Colonic mucosa (tissue), 4 donors: ENCODE results near the gene ARFGEF3. TPM values are rescaled to one million over a fixed set of nuclear protein-coding genes. Genes with fewer than 3 reads are reported as not detected.

Experiments used
- DNase-seq: peaks from one replicate; pipeline ENCODE4 v3.0.0-alpha.2; 2020
- H3K27ac ChIP-seq: fragments of 200-600 bp; one replicate; pipeline ENCODE4 v1.8.0; 2021
- H3K27me3 ChIP-seq: fragments of 200-600 bp; one replicate; pipeline ENCODE4 v1.8.0; 2021
- H3K36me3 ChIP-seq: fragments of 200-600 bp; one replicate; pipeline ENCODE4 v1.8.0; 2021
- H3K4me1 ChIP-seq: fragments of 200-600 bp; one replicate; pipeline ENCODE4 v1.8.0; 2021; ENCODE audit warnings: mild to moderate bottlenecking
- H3K4me3 ChIP-seq: fragments of 200-600 bp; one replicate; pipeline ENCODE4 v1.8.0; 2021
- H3K9ac ChIP-seq, 2 donors: one replicate each; pipeline ENCODE4 v1.7.0; 2013; ENCODE audit warnings: control low read depth in 2 of 2, low read depth in 2 of 2, low read length in 2 of 2
- H3K9me3 ChIP-seq: fragments of 200-600 bp; one replicate; pipeline ENCODE4 v1.8.0; 2021
- CTCF ChIP-seq: fragments of 200-600 bp; IDR thresholded peaks from one replicate; pipeline ENCODE4 v1.8.0; 2022; ENCODE audit warnings: antibody characterized with exemption, mild to moderate bottlenecking
- intact Hi-C: fragments of 100-400 bp; cut with DNase I; formaldehyde crosslinking; loops from one replicate; pipeline ENCODE4 v1.14.1; 2022
- total RNA-seq, 2 donors: library from RNA; stranded (reverse); fragmentation: NEBNext Ultra II Directional in 1 of 2; extraction: Animal tissue kit (Norgen Biotek cat#: 25700) in 1 of 2; gene quantifications; one replicate each; pipeline ENCODE4 v1.2.1, GENCODE V29; 2021
- donor health status: healthy.
- donor health status: DM: no; HTN: no; CAD: no.
- donor health status: DM: no; HTN: no; CAD: no.

ARFGEF3 gene
- total RNA-seq, 2 donors from 2014 or later = 22.2 to 23.8 TPM

GRCh38 chr6:138255443-138255842, 93.7 kb downstream of the ARFGEF3 start:
- H3K9ac ChIP-seq = no peak overlapping the region
- intact Hi-C loops = no loop called here
- H3K4me1 ChIP-seq = no peaks in the 10 kb centered on the region
- DNase-seq = no peak
- no peaks in the 10 kb centered on the region for H3K9me3 ChIP-seq
- no peaks in the 10 kb centered on the region for H3K27me3 ChIP-seq
- no peak for TF ChIP-seq CTCF
- no peak overlapping the region for H3K4me3 ChIP-seq
- no peaks in the 10 kb centered on the region for H3K36me3 ChIP-seq
- no peak overlapping the region for H3K27ac ChIP-seq

GRCh38 chr6:138257638-138258040, 95.9 kb downstream of the ARFGEF3 start:
- TF ChIP-seq CTCF = no peak
- Histone ChIP-seq H3K4me3 (no peak overlapping the region), H3K9ac (no peak overlapping the region), H3K27ac (no peak overlapping the region), H3K4me1 (no peaks in the 10 kb centered on the region), H3K36me3 (no peaks in the 10 kb centered on the region), H3K27me3 (no peaks in the 10 kb centered on the region), H3K9me3 (no peaks in the 10 kb centered on the region)
- no peak for DNase-seq
- intact Hi-C loops = no loop called here

GRCh38 chr6:138258197-138258596, 96.5 kb downstream of the ARFGEF3 start:
- Histone ChIP-seq H3K36me3 (no peaks in the 10 kb centered on the region), H3K9ac (no peak overlapping the region), H3K27ac (no peak overlapping the region), H3K4me3 (no peak overlapping the region), H3K9me3 (no peaks in the 10 kb centered on the region), H3K27me3 (no peaks in the 10 kb centered on the region), H3K4me1 (no peaks in the 10 kb centered on the region)
- intact Hi-C loops = no loop called here
- DNase-seq = no peak
- TF ChIP-seq CTCF = no peak

GRCh38 chr6:138258991-138259390, 97.3 kb downstream of the ARFGEF3 start:
- H3K9me3 ChIP-seq = no peaks in the 10 kb centered on the region
- H3K27me3 ChIP-seq = no peaks in the 10 kb centered on the region
- intact Hi-C loops = no loop called here
- no peak overlapping the region for H3K9ac ChIP-seq
- no peaks in the 10 kb centered on the region for H3K4me1 ChIP-seq
- H3K27ac ChIP-seq = no peak overlapping the region
- no peaks in the 10 kb centered on the region for H3K36me3 ChIP-seq
- no peak overlapping the region for H3K4me3 ChIP-seq
- no peak for DNase-seq
- no peak for TF ChIP-seq CTCF

GRCh38 chr6:138261116-138261780, 99.5 kb downstream of the ARFGEF3 start:
- no peak overlapping the region for H3K4me3 ChIP-seq
- intact Hi-C loops = no loop called here
- no peak for TF ChIP-seq CTCF
- DNase-seq = no peak
- no peaks in the 10 kb centered on the region for H3K27me3 ChIP-seq
- no peaks in the 10 kb centered on the region for H3K4me1 ChIP-seq
- no peak overlapping the region for H3K27ac ChIP-seq
- no peak overlapping the region for H3K9ac ChIP-seq
- H3K36me3 ChIP-seq = no peaks in the 10 kb centered on the region
- H3K9me3 ChIP-seq = no peaks in the 10 kb centered on the region
